ENCODE measurements around the gene ANKS1B. TPM values are rescaled to one million over a fixed set of nuclear protein-coding genes. Genes with fewer than 3 reads are reported as not detected.

Gene ANKS1B
- polyA plus RNA-seq, 3 donors, result not detected

- 89% methylated on average over 1 of the region's 1 CpG for WGBS (ENCODE audit: insufficient coverage)
- no peak for TF ChIP-seq CTCF (IDR thresholded peaks at IDR 0.05)
- Mint-ChIP-seq H3K4me1 (no peaks in the 10 kb centered on the region), H3K27ac (no peak overlapping the region), H3K36me3 (no peaks in the 10 kb centered on the region), H3K4me3 (no peak overlapping the region), H3K9me3 (peaks cover 2 to 10% (median 5%) of the 10 kb centered on the region in 7 donors), H3K27me3 (ENCODE audit: low read depth in 3 of 3) (peaks cover 0 to 3% (median 0%) of the 10 kb centered on the region in 3 donors)
- H3K27me3 ChIP-seq (ENCODE audit: control insufficient read depth in 2 of 2, insufficient read depth in 2 of 2, low read length in 2 of 2), result no peaks in the 10 kb centered on the region
- H3K9ac ChIP-seq (ENCODE audit: insufficient read depth, low read length, poor library complexity, severe bottlenecking), result no peak overlapping the region
- no peaks in the 10 kb centered on the region for H4K20me1 ChIP-seq (ENCODE audit: insufficient read depth, low read length)
- H2AFZ ChIP-seq (ENCODE audit: insufficient read depth, low read depth, low read length, poor library complexity, severe bottlenecking), result no peak overlapping the region
- no peak for DNase-seq
- H3K27ac ChIP-seq (ENCODE audit: low read depth in 1 of 2, low read length in 2 of 2), result no peak overlapping the region
- H3K79me2 ChIP-seq (ENCODE audit: insufficient read depth, low read length), result no peaks in the 10 kb centered on the region
- no peak overlapping the region for H3K4me2 ChIP-seq (replicated peaks; ENCODE audit: extremely low read depth, low read length, poor library complexity, severe bottlenecking)
- H3K36me3 ChIP-seq (replicated peaks in 1 of 2; ENCODE audit: control insufficient read depth in 1 of 2, insufficient read depth in 2 of 2, low read length in 2 of 2), result no peaks in the 10 kb centered on the region
- H3K4me1 ChIP-seq (ENCODE audit: control insufficient read depth in 1 of 2, insufficient read depth in 2 of 2, low read length in 2 of 2), result no peaks in the 10 kb centered on the region
- no peaks in the 10 kb centered on the region for H3K9me3 ChIP-seq (replicated peaks in 1 of 2; ENCODE audit: control insufficient read depth in 1 of 2, insufficient read depth in 1 of 2, low read length in 2 of 2)
- H3K4me3 ChIP-seq (replicated peaks in 1 of 3; ENCODE audit: low read depth in 2 of 3, low read length in 3 of 3), result no peak overlapping the region
- intact Hi-C loops (cut with micrococcal nuclease), result no loop called here
Observed at GRCh38 chr12:99205111-99205510, 779.6 kb downstream of the ANKS1B start.

- H3K27ac Mint-ChIP-seq, result no peak overlapping the region
- Histone ChIP-seq H3K9me3 (replicated peaks in 1 of 2; ENCODE audit: control insufficient read depth in 1 of 2, insufficient read depth in 1 of 2, low read length in 2 of 2) (no peaks in the 10 kb centered on the region), H4K20me1 (ENCODE audit: insufficient read depth, low read length) (no peaks in the 10 kb centered on the region), H3K79me2 (ENCODE audit: insufficient read depth, low read length) (no peaks in the 10 kb centered on the region), H2AFZ (ENCODE audit: insufficient read depth, low read depth, low read length, poor library complexity, severe bottlenecking) (no peak overlapping the region), H3K4me1 (ENCODE audit: control insufficient read depth in 1 of 2, insufficient read depth in 2 of 2, low read length in 2 of 2) (no peaks in the 10 kb centered on the region), H3K4me2 (replicated peaks; ENCODE audit: extremely low read depth, low read length, poor library complexity, severe bottlenecking) (no peak overlapping the region), H3K27me3 (ENCODE audit: control insufficient read depth in 2 of 2, insufficient read depth in 2 of 2, low read length in 2 of 2) (no peaks in the 10 kb centered on the region), H3K36me3 (replicated peaks in 1 of 2; ENCODE audit: control insufficient read depth in 1 of 2, insufficient read depth in 2 of 2, low read length in 2 of 2) (no peaks in the 10 kb centered on the region), H3K9ac (ENCODE audit: insufficient read depth, low read length, poor library complexity, severe bottlenecking) (no peak overlapping the region), H3K4me3 (replicated peaks in 1 of 3; ENCODE audit: low read depth in 2 of 3, low read length in 3 of 3) (no peak overlapping the region), H3K27ac (ENCODE audit: low read depth in 1 of 2, low read length in 2 of 2) (no peak overlapping the region)
- peaks cover 0 to 7% (median 0%) of the 10 kb centered on the region in 7 donors for H3K9me3 Mint-ChIP-seq
- peaks cover 0 to 3% (median 0%) of the 10 kb centered on the region in 3 donors for H3K27me3 Mint-ChIP-seq (ENCODE audit: low read depth in 3 of 3)
- 100% methylated on average over 1 of the region's 3 CpGs for WGBS (ENCODE audit: insufficient coverage)
- intact Hi-C loops (cut with micrococcal nuclease), result no loop called here
- no peak for DNase-seq
- TF ChIP-seq CTCF (IDR thresholded peaks at IDR 0.05), result no peak
- no peak overlapping the region for H3K4me3 Mint-ChIP-seq
- no peaks in the 10 kb centered on the region for H3K36me3 Mint-ChIP-seq
- no peaks in the 10 kb centered on the region for H3K4me1 Mint-ChIP-seq
Observed at GRCh38 chr12:99201906-99202645, 782.7 kb downstream of the ANKS1B start.

Measured in CD14-positive monocyte (primary cell).